ENCODE results near the gene TPD52L2. TPM values are rescaled to one million over a fixed set of nuclear protein-coding genes. Genes with fewer than 3 reads are reported as not detected.
"Not testable (repeated sequence)": the region's sequence is repeated elsewhere in the genome, so short reads cannot be mapped to it uniquely, and the experiment has no call there.

The TPD52L2 gene
- total RNA-seq, 1 experiment from 2014 or later = 76.4 TPM

- in situ Hi-C loops (cut with HindIII; ENCODE audit: low pct_unique_long_range_greater_than_20kb, low sequenced_read_pairs) = no loop called here
- DNase-seq (ENCODE audit: low read depth, low spot score) = no peak
Observed at GRCh38 chr20:63900413-63900812, 35.3 kb downstream of the TPD52L2 start.

GRCh38 chr20:63903796-63904561 lies 38.9 kb downstream of the TPD52L2 start:
- no peak for DNase-seq (ENCODE audit: low read depth, low spot score)
- in situ Hi-C loops (cut with HindIII; ENCODE audit: low pct_unique_long_range_greater_than_20kb, low sequenced_read_pairs) = no loop called here

GRCh38 chr20:63908008-63908682 lies 43.1 kb downstream of the TPD52L2 start:
- no peak for DNase-seq (ENCODE audit: low read depth, low spot score)
- in situ Hi-C loops (cut with HindIII; ENCODE audit: low pct_unique_long_range_greater_than_20kb, low sequenced_read_pairs) = no loop called here

GRCh38 chr20:63911176-63911575 lies 46.1 kb downstream of the TPD52L2 start:
- DNase-seq (ENCODE audit: low read depth, low spot score) = no peak
- in situ Hi-C loops (cut with HindIII; ENCODE audit: low pct_unique_long_range_greater_than_20kb, low sequenced_read_pairs) = no loop called here

- DNase-seq (ENCODE audit: low read depth, low spot score) = no peak
- in situ Hi-C loops (cut with HindIII; ENCODE audit: low pct_unique_long_range_greater_than_20kb, low sequenced_read_pairs) = no loop called here
Observed at GRCh38 chr20:63913768-63914167, 48.7 kb downstream of the TPD52L2 start.

GRCh38 chr20:63915471-63915870 lies 50.4 kb downstream of the TPD52L2 start:
- no peak for DNase-seq (ENCODE audit: low read depth, low spot score)
- in situ Hi-C loops (cut with HindIII; ENCODE audit: low pct_unique_long_range_greater_than_20kb, low sequenced_read_pairs) = no loop called here

GRCh38 chr20:63916371-63916939 lies 51.4 kb downstream of the TPD52L2 start:
- not testable (repeated sequence) for DNase-seq (ENCODE audit: low read depth, low spot score)

GRCh38 chr20:63917811-63918210 lies 52.7 kb downstream of the TPD52L2 start:
- in situ Hi-C loops (cut with HindIII; ENCODE audit: low pct_unique_long_range_greater_than_20kb, low sequenced_read_pairs) = no loop called here
- no peak for DNase-seq (ENCODE audit: low read depth, low spot score)

More at GRCh38 chr20:63916371-63916939, 51.4 kb downstream of the TPD52L2 start:
- in situ Hi-C loops (cut with HindIII; ENCODE audit: low pct_unique_long_range_greater_than_20kb, low sequenced_read_pairs) = not testable (repeated sequence)

- in situ Hi-C loops (cut with HindIII; ENCODE audit: low pct_unique_long_range_greater_than_20kb, low sequenced_read_pairs) = no loop called here
Observed at GRCh38 chr20:63919130-63919529, 54.1 kb downstream of the TPD52L2 start.

GRCh38 chr20:63920226-63920625 lies 55.2 kb downstream of the TPD52L2 start:
- no peak for DNase-seq (ENCODE audit: low read depth, low spot score)
- in situ Hi-C loops (cut with HindIII; ENCODE audit: low pct_unique_long_range_greater_than_20kb, low sequenced_read_pairs) = no loop called here

More at GRCh38 chr20:63919130-63919529, 54.1 kb downstream of the TPD52L2 start:
- no peak for DNase-seq (ENCODE audit: low read depth, low spot score)

- in situ Hi-C loops (cut with HindIII; ENCODE audit: low pct_unique_long_range_greater_than_20kb, low sequenced_read_pairs) = no loop called here
- no peak for DNase-seq (ENCODE audit: low read depth, low spot score)
Observed at GRCh38 chr20:63923651-63924050, 58.6 kb downstream of the TPD52L2 start.

- in situ Hi-C loops (cut with HindIII; ENCODE audit: low pct_unique_long_range_greater_than_20kb, low sequenced_read_pairs) = no loop called here
- no peak for DNase-seq (ENCODE audit: low read depth, low spot score)
Observed at GRCh38 chr20:63924241-63924640, 59.2 kb downstream of the TPD52L2 start.

- DNase-seq (ENCODE audit: low read depth, low spot score) = no peak
- in situ Hi-C loops (cut with HindIII; ENCODE audit: low pct_unique_long_range_greater_than_20kb, low sequenced_read_pairs) = no loop called here
Observed at GRCh38 chr20:63926298-63926697, 61.2 kb downstream of the TPD52L2 start.

GRCh38 chr20:63929071-63929470 lies 64.0 kb downstream of the TPD52L2 start:
- in situ Hi-C loops (cut with HindIII; ENCODE audit: low pct_unique_long_range_greater_than_20kb, low sequenced_read_pairs) = no loop called here

GRCh38 chr20:63929473-63929883 lies 64.4 kb downstream of the TPD52L2 start:
- DNase-seq (ENCODE audit: low read depth, low spot score); in situ Hi-C loops (cut with HindIII; ENCODE audit: low pct_unique_long_range_greater_than_20kb, low sequenced_read_pairs): not testable (repeated sequence)

More at GRCh38 chr20:63929071-63929470, 64.0 kb downstream of the TPD52L2 start:
- DNase-seq (ENCODE audit: low read depth, low spot score) = no peak

GRCh38 chr20:63930971-63931553 lies 66.0 kb downstream of the TPD52L2 start:
- in situ Hi-C loops (cut with HindIII; ENCODE audit: low pct_unique_long_range_greater_than_20kb, low sequenced_read_pairs) = no loop called here
- no peak for DNase-seq (ENCODE audit: low read depth, low spot score)

- no peak for DNase-seq (ENCODE audit: low read depth, low spot score)
- in situ Hi-C loops (cut with HindIII; ENCODE audit: low pct_unique_long_range_greater_than_20kb, low sequenced_read_pairs) = no loop called here
Observed at GRCh38 chr20:63931735-63932134, 66.7 kb downstream of the TPD52L2 start.

GRCh38 chr20:63932606-63933160 lies 67.6 kb downstream of the TPD52L2 start:
- in situ Hi-C loops (cut with HindIII; ENCODE audit: low pct_unique_long_range_greater_than_20kb, low sequenced_read_pairs) = no loop called here
- no peak for DNase-seq (ENCODE audit: low read depth, low spot score)
